Measurements from ENCODE around the gene SECTM1.

The SECTM1 gene

DNA sequence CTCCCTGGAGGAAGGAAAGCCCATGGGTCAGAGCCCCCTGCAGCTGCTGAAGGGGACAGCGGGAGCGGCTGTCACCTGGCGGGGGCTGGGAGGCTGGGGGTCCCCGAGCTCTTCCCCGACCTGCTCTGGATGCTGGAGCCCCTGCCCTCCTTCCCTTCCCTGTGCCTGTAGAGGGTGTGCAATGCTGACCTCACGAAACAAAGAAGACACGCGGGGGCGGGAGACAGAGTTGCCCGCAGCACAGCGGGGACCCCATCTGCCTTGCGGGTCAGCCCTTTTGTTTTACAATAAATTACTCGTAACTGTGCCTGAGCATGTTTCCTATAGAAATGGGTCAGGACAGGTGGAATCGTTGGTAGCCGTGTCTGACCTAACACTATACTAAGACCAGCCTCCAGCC, 6.3 kb downstream of the SECTM1 start:
- DNase-seq: no peak

DNA sequence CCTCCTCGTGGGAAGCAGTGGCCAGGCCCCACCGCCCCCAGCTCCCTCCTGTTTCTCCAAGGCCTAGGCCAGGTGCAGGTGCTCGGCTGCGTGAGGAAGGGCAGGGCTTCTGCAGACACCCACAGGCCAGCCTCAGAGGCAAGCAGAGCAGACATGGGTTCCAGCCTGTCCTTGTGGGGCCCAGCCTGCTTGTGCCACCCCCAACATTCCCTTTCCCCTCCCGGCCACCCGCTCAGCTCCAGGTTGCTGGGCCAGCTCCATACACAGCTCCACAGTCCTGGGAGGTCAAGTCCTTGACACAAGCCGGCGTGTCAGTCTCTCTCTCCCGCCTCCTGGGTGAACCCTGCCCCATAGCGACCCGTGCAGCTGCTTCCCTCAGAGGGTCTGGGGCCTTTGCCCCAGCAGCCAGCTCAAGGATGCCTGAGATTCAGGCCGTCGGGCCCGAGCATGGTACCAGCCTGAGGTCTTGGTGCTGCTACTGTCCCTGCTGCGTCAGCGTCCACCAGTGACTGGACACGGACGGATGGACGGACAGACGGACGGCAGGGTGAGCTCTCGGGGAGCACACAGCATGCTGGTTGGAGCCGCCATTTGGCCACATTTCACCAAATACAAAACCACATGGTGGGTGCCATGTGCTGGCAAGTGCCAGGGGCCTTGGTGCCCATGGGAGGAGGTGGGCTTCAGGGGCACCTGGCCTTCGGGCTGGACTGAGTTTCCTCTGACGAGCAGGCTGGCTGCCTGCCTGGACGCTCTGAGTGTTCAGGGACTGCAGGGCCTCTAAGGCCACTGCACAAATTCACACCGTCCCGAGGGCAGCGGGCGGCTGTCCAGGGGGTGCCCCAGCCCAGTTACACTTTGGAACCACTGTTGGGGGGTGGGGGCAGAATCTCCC, 8.0 kb downstream of the SECTM1 start:
- DNase-seq: no peak

DNA sequence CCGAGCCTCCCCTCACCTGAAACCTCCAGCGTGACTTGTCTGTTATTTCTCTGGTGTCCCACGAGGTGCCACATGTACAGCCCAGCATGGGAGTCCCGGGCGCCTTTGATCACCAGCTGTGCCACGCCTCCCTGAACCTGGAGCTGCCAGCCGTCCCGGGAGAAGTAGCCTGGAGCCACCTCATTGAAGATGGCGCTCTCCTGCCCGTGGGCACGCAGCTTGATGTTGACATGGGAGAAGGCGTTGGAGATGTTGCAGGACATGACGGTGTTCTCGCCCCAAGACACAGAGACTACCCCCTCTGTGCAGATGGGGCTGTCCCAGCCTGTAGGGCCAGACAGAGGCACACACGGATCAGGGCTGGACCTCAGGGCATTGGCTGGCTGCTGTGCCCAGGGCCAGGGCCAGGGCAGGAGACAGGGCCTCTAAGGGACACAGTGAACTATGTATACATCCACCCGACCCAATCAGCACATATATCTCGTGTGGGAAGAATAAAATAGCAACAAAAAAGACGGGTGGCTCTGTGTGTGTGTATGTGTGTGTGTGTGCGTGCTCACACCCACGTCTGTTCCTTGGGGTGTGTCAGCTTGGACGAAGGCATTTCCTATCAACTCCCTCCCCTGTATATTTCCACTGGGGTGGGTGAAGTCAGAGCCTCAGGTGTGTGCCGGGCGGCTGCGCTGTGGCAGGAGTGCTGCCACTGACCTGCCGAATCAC, 8.8 kb downstream of the SECTM1 start:
- no peak for DNase-seq

DNA sequence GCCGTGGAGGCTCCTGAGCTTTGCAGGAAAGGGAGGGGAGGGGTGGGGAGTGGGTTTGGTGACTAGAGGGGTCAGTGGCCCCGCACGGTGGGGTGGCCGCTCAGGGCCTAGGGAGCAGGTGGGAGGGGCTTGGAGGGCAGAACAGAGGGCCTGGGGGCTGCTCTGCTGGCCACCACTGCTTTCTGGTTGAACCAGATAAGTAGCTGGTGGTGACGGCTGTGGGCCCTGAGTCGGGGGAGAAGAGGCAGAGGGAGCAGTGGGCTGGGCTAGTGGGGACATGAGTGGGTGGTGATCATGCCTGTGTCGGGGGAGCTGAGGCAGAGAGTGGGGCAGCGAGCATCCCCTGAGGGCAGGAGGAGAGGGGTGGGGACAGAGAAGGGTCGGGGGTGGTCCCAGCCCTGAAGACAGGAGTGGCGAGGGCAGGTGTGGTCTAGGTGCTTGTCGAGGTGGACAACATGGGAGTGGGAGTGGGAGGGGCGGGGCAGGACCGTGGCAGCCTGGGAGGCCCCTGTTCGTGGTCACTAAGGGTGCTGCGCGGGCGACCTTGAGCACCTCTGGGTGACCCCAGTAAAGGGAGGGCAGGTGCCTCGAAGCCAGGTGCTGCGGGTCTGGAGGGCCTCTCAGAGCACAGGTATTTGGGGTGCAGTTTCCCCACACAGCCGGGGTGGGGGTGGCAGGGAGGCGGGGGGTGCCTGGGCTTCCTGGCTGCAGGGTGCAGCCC, 9.9 kb downstream of the SECTM1 start:
- DNase-seq: no peak

DNA sequence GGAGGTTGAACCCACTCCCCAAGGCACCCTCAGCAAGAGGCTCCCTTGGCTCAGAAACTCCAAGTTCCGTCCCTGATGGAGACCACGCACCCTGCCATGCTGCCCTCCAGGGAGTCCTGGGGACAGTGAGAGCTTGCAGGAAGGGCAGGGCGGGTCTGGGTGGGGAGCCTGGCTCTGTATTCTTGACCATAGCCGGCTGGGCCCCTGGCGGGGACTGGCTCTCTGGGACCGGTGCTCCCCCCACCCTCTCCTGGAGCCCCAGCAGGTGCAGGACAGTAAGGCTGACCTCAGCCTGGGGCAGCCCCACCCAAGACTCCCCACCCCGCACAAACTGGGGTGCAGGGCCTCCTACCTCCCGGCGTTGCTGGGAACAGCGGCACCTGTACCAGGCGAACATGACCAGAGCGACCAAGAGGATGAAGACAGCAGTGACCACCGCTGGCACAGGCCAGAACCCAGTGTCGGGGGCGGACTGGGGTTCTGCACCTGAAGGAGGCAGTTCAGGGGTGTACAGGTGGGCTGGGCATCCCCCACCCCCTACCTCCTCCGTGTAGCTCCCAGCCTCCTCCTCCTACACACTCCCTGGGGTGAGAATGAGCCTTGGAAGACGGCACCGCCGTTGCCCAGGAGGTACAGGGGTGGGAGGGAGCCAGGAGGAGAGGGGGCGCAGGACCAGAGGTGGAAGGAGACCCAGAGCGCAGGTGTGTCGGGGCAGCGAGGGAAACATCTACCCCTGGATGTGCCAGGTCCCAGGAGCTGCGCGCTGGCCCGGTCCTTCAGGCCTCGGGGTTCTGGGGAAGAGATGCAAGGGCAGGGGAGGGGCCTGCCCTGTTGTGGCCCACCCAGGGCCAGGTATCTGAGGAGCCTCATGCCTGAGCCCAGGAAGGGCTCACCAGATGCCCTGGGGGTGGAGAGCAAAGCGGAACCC, 10.8 kb downstream of the SECTM1 start:
- no peak for DNase-seq

DNA sequence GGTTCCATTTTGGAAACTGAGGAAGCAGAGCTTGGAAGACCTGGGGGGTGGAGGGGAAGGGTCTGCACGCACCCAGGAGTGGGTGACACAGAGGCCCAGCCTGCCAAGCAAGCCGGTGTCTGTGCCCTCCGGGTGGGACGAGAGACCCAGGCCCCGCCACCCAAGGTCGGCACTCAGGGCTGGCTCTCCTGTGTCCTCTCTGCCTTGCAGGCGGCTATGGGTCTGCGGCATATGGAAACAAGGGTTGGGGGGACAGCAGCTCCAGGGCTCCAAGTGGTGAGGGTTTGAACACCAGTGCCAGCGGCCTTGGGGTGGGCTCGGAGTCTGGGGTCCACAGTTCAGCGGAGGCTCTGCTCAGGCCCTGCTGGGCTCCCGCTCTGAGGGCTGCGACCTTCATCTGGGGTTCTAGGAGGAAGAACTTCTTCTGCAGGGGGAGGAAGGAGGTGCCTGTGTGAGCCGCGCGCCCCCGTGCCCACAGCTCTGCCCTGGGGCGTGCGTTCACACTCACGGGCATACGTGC, 11.6 kb downstream of the SECTM1 start:
- no peak for DNase-seq

DNA sequence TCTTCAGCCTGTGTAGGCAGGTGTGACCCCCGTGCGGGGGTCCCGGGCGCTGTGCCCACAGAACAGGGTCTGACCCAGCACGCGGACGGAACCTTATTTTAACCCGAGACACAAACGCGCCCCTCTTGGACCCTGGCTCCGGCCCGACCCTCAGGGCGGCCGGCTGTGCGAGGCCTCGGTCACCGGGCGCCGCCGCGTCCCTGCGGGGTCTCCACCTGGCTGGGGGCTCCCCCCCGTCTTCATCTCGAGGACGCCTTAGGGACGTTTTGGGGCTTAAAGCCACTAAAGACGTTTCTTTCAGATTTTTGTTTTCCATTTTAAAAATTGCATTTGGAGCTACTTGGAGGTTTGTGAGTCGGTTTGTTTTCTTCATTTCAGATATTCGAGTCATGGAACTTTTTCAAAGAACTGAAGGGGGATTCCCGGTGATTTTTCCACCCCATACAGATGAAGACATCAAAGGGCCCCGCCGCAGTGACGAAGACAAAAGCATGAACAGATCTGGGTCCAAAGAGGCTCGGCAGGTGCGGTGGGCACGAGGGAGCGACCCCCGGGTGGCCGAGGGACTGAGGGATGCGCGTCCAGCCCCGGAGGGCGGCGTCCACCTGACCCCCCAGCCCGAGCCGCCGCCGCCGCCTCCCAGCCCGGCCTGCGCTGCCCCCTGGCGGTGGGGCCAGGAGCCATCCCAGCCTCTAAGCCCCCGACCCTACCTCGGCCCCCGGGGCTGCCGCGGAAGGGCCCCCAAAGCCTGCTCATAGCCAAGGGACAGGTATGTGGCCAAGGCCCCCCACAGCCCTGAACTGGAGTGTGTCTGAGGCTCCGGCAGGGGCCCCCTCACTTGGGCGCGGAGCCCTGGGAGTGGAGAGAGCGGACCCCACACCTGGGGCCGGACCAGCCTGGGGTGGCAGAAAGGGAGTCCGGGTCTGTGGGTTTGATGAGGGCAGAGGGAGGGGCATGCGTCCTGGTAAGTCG, 12.3 kb downstream of the SECTM1 start:
- DNase-seq: peak; percentile 57

DNA sequence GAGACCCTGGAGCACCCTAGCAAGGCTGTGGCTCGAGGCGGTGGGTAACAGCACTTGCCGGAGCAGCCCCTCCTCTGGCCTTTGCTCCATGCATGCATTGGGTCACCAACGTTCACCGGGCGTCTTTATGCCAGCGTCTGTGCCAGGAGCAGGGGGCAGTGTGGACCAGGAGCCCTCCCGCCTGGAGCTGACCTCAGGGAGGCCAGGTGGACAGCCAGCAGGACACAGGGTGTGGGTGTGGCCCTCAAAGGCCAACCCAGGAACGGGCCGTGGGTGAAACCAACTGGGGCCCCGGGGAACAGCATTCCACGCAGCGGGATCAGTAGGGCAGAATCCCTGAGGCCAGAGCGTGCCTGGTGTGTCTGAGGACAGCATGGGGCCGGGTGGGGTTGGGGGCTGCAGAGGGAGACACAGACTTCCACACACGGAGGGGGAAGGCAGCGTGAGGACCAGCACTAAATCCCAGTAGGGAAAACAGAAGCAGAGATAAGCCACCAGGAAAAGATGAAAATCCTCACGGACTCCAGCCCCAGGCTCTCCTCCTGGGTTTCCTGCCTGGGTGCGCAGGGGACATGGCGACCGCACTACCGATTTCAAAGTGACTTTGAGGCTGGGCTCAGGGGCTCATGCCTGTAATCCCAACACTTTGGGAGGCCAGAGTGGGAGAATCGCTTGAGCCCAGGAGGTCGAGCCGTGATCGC, 13.3 kb downstream of the SECTM1 start:
- no peak for DNase-seq

DNA sequence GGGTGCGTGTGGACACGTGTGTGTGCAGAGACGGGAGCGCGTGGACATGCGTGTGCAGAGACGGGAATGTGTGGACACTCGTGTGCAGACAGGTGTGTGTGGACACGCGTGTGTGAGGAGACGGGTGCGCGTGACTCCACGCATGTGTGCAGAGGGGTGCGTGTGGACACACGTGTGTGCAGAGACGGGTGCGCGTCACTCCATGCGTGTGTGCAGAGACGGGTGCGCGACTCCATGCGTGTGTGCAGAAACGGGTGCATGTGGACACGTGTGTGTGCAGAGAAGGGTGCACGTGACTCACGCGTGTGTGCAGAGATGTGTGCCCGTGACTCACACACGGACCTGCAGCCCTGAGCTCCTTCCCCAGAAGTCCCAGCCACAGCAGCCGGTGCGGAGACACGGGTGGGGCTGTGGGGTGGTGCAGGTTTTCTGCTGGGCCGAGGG, 13.9 kb downstream of the SECTM1 start:
- DNase-seq: no peak

DNA sequence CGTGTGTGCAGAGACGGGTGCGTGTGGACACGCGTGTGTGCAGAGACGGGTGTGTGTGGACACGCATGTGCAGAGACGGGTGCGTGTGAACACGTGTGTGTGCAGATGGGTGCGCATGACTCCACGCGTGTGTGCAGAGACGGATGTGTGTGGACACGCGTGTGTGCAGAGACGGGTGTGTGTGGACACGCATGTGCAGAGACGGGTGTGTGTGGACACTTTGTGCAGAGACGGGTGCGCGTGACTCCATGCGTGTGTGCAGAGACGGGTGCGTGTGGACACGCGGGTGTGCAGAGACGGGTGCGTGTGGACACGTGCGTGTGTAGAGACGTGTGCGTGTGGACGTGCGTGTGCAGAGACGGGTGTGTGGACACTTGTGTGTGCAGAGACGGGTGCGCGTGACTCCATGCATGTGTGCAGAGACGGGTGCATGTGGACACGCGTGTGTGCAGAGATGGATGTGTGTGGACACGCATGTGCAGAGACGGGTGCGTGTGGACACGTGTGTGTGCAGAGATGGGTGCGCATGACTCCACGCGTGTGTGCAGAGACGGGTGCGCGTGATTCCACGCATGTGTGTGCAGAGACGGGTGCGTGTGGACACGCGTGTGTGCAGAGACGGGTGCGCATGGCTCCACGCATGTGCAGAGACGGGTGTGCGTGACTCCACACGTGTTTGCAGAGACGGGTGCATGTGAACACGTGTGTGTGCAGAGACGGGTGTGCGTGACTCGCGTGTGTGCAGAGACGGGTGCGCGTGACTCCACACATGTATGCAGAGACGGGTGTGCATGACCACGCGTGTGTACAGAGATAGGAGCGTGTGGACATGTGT, 14.6 kb downstream of the SECTM1 start:
- DNase-seq: no peak

DNA sequence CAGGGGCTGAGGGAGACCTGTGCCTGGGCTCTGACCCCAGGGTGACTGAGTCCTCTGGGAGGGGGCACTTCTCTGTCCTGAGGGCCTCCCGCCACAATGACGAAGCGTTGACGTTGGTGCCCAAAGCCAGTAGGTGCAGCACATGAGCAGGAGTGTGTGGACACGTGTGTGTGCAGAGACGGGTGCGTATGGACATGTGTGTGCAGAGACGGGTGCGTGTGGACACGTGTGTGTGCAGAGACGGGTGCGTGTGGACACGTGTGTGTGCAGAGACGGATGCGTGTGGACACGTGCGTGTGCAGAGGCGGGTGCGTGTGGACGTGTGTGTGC, 15.4 kb downstream of the SECTM1 start:
- DNase-seq: no peak

DNA sequence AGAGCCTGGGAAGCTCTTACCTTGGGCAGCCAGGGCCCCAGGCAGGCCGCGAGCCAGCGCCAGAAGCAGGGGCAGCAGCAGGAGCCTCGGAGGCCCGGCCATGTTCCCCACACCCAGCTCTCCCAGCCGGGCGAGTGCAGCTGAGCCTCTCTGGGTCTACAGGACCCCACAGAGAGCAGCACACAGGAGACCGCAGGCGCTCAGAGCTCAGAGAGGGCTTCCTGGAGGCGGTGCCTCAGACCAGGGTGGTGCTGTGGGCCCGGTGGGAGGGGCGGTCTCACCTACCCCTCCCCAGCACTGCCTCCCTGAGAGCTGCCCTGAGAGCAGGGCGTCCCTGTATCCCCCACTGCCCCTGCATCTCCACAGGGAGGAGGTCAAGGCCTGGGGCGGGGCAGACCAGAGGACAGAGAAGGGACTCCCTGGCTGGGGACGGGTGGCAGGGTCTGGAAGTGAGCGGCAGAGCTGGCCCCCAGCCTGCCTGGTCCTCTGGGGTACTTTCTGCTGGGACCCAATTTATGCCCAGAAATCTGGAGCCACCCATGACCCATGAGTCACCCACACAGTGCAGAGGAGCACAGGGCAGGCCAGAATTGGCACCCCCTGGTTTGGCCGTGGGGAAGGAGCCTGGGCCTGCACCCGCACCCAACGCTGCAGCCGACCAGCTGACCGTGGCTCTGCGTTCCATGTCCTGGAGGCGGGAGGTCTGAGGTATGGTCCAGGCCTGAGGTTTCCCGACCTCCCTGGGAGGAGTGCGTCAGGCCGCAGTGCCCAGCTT, 16.0 kb downstream of the SECTM1 start, which contains the start of gene CD7:
Gene CD7 (minus strand): TSS at position 215 of the 775 bp plus-strand sequence. CDS start 113 bp downstream, at position 102.
- DNase-seq: no peak

DNA sequence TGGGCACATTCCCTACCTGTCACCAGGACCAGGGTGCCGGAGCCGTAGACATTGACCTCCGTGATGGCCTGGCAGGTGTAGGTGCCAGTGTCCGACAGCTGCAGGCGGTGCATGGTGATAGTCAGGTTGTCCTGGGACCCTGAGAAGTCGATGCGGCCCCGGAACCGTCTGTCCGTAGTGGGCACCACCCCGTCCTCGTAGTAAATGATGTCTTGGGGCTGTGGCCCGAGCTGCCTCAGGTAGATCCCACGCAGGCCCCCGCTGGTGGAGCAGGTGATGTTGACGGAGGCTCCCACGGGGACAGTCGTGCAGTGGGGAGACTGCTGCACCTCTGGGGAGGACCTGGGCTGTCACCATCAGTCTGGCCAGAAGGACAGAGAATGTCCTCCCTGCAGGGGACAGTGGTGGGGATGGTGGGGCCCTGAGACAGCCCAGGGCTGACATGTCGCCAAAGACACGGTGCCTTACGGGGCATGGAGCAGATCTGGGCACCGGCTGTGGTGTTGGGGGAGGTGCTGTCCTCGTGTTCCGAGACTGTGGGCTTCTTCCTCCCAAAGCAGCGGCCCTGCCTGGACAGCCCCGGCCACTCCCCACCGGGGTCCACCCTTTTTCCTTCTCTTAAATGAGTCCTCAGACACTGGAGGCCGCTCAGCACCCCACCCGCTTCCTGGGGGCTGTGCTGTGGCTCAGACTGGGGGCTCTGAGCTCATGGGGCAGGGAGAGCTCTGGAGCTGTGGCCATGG, 16.7 kb downstream of the SECTM1 start:
- no peak for DNase-seq

DNA sequence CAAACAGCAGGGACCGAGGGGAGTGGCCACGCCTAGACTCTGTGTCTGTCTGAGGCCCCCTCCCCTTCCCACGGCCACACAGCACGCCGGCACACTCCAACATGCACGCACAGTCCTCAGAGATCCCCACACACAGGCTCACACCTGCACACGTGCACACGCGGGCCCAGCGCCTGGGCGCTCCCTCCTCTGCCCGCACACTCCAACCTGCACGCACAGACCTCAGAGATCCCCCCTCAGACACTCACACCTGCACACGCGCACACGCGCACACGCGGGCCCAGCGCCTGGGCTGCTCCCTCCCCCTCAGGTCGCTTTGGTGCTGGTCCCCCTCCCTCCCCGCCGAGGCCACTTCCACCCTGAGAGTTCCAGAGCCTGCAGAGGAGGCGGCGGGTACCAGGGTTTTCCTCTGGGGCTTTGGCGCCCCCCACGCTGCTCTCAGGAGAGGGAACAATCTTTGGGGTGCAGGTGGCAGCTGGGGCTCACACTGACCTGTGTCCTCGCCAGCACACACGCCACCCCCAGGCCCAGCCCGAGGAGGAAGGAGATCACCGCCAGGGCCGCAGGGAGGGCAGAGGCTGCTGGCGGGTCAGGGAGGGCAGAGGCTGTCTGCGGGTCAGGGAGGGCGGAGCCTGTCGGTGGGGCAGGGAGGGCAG, 17.7 kb downstream of the SECTM1 start:
- no peak for DNase-seq

DNA sequence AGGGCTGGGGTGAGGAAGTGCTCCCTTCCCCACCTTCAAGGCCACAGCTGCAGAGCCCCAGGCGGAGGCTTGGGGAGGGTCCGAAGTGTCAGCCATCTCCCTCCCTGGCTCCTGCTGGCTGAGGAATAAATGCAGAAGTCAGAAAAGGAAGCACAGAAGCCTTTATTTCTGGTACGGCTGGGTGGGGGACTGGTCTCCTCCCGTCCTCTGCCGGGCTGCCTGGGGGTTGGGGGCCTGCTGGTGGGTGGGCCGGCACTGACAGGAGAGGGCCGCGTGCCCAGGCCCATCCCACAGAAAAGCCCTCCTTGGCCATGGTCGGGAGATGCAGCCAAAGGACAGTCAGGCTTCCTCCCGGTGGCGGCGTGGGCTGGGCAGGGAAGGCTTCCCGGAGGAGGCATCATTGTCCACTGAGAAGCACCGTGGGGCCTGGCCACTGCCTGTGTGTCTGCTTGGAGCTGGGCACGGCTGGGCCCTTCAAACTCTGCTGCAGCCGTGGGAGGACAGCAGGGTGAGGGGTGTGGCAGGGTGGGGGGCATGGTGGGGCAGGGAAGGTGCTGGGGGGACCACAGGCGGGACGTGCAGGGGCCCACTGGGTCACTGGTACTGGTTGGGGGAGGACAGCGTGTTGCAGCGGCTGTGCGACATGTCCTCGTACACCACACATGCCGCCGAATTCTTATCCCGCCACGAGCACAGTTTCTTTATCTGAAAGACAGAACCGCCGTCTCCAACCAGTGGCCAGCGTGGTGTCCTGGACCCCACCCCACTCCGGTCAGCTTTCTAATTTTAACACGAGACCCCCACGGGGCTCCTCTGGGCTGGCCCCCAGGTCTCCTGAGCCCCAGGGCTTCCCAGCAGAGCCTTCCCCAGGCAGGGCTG, 18.6 kb downstream of the SECTM1 start:
- no peak for DNase-seq

Measured in hematopoietic multipotent progenitor cell treated with erythropoietin and hydrocortisone succinate and interleukin-3 and kit ligand, for 6 days (in vitro differentiated cells).